ENCODE data around the gene CFAP298.
"Not testable (repeated sequence)": the region's sequence is repeated elsewhere in the genome, so short reads cannot be mapped to it uniquely, and the experiment has no call there.

The CFAP298 gene, protein sequence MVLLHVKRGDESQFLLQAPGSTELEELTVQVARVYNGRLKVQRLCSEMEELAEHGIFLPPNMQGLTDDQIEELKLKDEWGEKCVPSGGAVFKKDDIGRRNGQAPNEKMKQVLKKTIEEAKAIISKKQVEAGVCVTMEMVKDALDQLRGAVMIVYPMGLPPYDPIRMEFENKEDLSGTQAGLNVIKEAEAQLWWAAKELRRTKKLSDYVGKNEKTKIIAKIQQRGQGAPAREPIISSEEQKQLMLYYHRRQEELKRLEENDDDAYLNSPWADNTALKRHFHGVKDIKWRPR

DNA sequence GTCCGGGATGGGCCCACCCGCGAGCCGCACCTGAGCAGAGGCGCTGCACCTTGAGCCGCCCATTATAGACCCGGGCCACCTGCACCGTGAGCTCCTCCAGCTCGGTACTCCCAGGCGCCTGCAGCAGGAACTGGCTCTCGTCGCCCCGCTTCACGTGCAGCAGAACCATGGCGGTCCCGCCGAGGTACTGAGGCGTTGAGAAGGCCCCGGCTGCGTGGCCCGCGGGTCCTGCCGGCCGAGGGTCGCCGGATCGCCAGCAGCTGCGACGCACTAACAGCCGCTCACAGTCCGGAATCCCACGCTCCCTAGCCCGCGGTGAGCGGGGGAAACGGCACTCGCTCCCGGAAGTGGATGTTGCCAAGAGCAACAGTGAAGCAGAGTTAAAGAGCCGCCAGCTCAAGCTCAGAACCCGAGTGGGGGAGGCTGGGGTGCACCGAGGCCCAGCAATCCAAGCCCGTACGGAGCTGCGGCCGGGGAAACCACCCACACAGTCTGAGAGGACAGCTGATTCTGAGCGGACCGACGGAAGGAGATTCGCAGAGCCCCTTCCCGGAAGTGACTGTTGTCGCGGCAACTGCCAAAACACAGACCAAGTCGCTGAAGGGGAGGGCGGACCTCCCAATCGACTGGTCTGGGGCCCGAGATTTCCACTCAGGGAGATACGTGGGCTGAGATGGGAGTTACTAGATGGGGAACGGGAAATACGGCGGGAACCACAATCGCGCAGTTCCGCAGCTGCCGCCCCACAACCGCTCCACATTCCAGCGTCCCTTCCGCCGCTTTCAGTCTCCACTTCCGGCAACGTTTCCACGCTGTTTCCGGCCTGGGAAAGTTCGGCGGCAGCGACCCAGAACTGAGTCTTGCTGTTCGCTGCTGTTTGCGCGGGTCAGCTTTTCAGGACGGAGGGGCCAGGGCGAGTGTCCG, at the start of gene CFAP298:
Gene CFAP298 (minus strand): TSS at position 303 of the 924 bp plus-strand sequence. CDS start 134 bp downstream, at position 169.
- Mint-ChIP-seq H3K27me3 (peaks cover 0 to 5% of the 10 kb centered on the region in 2 donors), H3K9me3 (no peaks in the 10 kb centered on the region), H3K4me3 (peak within 1 kb of the TSS; percentile 95 to 99), H3K27ac (peak within 1 kb of the TSS; percentile 97), H3K4me1 (peaks cover 4 to 5% of the 10 kb centered on the region in 2 donors), H3K36me3 (peaks cover 5 to 17% of the 10 kb centered on the region in 2 donors)
- peak; percentile 94 to 95 for ATAC-seq (replicated peaks)
- peak; percentile 91 for DNase-seq

GRCh38 chr21:32661026-32661782, 49.0 kb upstream of the CFAP298 start:
- Mint-ChIP-seq H3K36me3 (peaks cover 83 to 95% of the 10 kb centered on the region in 2 donors), H3K9me3 (peaks cover 19 to 24% of the 10 kb centered on the region in 2 donors)
- ATAC-seq (replicated peaks); H3K27ac Mint-ChIP-seq; DNase-seq; H3K27me3 Mint-ChIP-seq; H3K4me1 Mint-ChIP-seq; H3K4me3 Mint-ChIP-seq: not testable (repeated sequence)

DNA sequence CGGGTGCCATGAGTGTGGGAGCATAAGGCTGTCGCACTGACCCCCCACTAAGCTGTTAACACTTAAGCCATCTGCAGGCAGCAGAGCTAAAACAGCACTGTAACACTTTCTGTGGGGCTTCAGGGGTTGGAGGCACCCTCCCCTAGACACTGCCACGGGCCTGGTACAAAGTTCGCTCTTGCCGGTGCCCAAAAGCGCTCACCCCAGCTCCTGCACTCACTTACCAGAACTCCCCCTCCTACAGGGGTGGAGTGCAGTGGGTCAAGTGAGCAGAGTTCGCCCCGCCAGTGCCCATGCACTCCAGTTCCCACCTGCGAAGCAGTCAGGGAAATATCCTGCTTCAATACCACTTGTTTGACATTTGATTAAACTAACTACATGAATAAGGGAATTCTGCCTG, 46.3 kb upstream of the CFAP298 start:
- no peak for ATAC-seq (replicated peaks)
- Mint-ChIP-seq H3K27ac (no peak overlapping the region), H3K4me1 (no peaks in the 10 kb centered on the region), H3K4me3 (no peak overlapping the region), H3K9me3 (peaks cover 9 to 13% of the 10 kb centered on the region in 2 donors), H3K36me3 (peaks cover 61 to 72% of the 10 kb centered on the region in 2 donors), H3K27me3 (no peaks in the 10 kb centered on the region)
- DNase-seq, result no peak

DNA sequence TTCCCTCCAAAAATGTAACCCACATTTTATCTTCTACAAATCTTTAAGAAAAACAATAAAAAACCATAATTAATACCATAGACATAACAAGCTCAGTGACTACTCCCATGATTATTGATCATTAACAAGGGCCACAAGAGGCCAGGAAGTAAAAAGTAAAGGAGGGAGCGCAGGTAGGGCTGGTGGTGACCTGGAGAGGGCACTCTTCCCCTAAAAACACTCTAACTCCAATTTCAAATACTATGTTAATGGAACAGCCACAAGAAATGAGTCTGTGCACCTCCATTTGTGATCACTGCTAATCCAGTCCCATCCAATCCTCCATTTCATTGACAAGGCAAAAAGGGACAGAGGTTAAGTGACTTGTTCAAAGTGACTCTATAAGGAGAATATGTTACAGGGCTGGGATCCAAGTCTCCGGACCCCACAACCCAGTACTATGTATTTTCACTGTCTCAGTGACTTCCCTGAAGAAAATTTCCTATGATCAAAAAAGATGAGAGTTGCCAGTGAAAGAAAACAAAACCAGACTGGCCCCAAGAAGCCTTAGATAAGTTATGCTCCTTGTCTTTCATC, 41.2 kb upstream of the CFAP298 start:
- ATAC-seq (replicated peaks) (peak; percentile 72 to 90), DNase-seq (peak; percentile 4)
- Mint-ChIP-seq H3K4me3 (no peak overlapping the region), H3K9me3 (peaks cover 2 to 4% of the 10 kb centered on the region in 2 donors), H3K27ac (no peak overlapping the region), H3K4me1 (no peaks in the 10 kb centered on the region), H3K27me3 (no peaks in the 10 kb centered on the region), H3K36me3 (peaks cover 18 to 25% of the 10 kb centered on the region in 2 donors)

DNA sequence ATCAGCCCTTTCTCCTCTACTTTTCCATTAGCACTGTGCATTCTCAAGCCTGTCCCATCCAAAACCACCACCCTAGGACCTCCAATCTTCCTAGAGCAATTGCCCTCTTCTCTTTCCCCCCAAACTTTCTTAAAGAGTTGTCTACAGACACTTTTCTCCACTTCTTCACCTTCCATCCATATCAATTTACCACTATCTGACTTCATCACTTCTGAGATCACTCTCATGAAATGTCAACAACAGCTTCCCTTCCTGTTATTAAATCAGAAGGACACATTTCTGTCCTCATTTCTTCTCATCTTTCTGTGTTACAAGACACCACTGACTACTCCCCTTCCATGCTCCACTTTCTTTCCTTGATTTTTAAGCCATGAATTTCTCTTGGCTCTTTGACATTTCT, 36.0 kb upstream of the CFAP298 start:
- Mint-ChIP-seq H3K36me3 (peaks cover 8 to 11% of the 10 kb centered on the region in 2 donors), H3K27me3 (no peaks in the 10 kb centered on the region), H3K27ac (no peak overlapping the region), H3K4me3 (no peak overlapping the region), H3K9me3 (no peaks in the 10 kb centered on the region), H3K4me1 (no peaks in the 10 kb centered on the region)
- DNase-seq, result no peak
- ATAC-seq (replicated peaks), result no peak

- Mint-ChIP-seq H3K4me1 (no peaks in the 10 kb centered on the region), H3K27me3 (no peaks in the 10 kb centered on the region), H3K36me3 (peaks cover 14% of the 10 kb centered on the region in 2 donors), H3K9me3 (no peaks in the 10 kb centered on the region), H3K27ac (no peak overlapping the region), H3K4me3 (no peak overlapping the region)
- ATAC-seq (replicated peaks) (no peak), DNase-seq (no peak)
Observed at GRCh38 chr21:32645261-32646182, 33.3 kb upstream of the CFAP298 start.

GRCh38 chr21:32641710-32642698, 29.8 kb upstream of the CFAP298 start:
- no peaks in the 10 kb centered on the region for H3K4me1 Mint-ChIP-seq
- ATAC-seq (replicated peaks), result no peak
- no peaks in the 10 kb centered on the region for H3K27me3 Mint-ChIP-seq
- DNase-seq, result no peak
- H3K36me3 Mint-ChIP-seq, result peaks cover 17 to 29% of the 10 kb centered on the region in 2 donors
- no peaks in the 10 kb centered on the region for H3K9me3 Mint-ChIP-seq
- no peak overlapping the region for H3K4me3 Mint-ChIP-seq
- H3K27ac Mint-ChIP-seq, result no peak overlapping the region

DNA sequence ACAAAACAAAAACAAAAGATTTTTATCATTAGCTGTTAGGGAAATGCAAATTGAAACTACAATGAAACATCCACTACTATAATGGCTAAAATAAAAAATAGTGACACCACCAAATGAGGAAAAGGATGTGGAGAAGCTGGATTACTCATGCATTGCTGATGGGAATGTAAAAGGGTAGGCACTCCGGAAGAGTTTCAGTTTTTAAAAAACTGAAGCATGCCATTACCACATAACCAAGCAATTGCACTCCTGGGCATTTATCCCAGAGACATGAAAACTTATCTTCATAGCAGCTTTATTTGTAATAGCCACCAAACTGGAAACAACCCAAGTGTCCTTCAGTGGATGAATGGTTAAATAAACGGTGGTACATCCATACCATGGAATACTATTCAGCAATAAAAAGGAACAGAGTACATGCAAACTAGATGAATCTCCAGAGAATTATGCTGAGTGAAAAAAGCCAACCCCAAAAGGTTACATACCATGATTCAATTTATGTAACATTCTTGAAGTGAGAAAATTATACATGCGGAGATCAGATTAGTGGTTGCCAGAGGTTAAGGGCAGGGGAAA, 14.5 kb upstream of the CFAP298 start:
- Mint-ChIP-seq H3K9me3 (peaks cover 0 to 2% of the 10 kb centered on the region in 2 donors), H3K27me3 (peaks cover 12 to 20% of the 10 kb centered on the region in 2 donors), H3K27ac (no peak overlapping the region), H3K36me3 (peaks cover 7 to 13% of the 10 kb centered on the region in 2 donors), H3K4me1 (peaks cover 0 to 2% of the 10 kb centered on the region in 2 donors), H3K4me3 (no peak overlapping the region)
- DNase-seq (no peak), ATAC-seq (replicated peaks) (no peak)

DNA sequence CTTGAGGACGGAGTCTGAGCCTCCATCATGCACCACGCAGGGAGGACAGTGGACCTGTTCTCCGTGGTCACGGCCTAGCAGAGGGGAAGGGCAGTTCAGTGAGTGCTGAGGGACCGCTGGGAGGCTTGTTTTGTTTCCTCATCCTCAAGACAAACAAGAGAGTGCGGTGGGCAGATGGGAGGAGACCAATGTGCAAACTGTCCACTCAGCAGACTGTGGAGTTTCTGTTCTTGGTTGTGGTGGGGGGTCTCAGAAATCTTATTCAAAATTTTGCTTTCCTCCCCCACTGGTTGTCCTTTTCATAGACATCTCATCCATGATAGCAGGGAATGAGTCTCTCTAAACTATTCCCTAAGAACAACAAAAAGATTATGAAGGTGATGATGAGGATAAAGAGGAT, 6.0 kb upstream of the CFAP298 start:
- H3K4me3 Mint-ChIP-seq, result not testable (repeated sequence)

DNA sequence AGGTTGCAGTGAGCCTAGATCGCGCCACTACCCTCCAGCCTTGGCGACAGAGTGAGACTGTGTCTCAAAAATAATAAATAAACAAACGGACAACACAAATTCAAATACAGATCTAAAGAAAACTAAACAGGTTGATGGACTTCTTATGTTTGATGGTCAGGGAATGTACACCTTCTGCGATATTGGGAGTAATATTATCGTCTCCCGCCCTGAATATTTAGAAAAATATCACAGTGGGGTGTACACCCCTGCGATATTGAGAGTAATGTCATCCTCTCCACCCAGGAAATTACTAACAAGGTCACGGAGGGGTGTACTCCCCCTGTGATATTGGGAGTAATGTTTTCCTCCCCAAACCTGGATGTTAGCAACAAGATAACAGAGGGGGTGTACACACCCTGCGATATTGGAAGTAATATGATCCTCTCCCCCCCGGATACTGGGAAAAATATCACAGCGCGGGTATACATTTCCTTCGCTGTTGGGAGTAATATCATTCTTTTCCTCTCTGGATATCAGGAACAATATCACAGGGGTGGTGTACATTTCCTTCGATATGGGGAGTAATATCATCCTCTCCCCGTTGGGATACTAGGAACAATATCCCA, 1.4 kb upstream of the CFAP298 start:
- DNase-seq (no peak), ATAC-seq (replicated peaks) (no peak)
- H3K9me3 Mint-ChIP-seq, result no peaks in the 10 kb centered on the region
- H3K4me1 Mint-ChIP-seq, result peaks cover 2 to 5% of the 10 kb centered on the region in 2 donors
- H3K27ac Mint-ChIP-seq, result peak overlapping the region; percentile 97
- H3K4me3 Mint-ChIP-seq, result peak overlapping the region; percentile 95 to 99
- H3K36me3 Mint-ChIP-seq, result peaks cover 3 to 11% of the 10 kb centered on the region in 2 donors
- peaks cover 7 to 8% of the 10 kb centered on the region in 2 donors for H3K27me3 Mint-ChIP-seq

More for the DNA sequence above, 6.0 kb upstream of the CFAP298 start:
- not testable (repeated sequence) for H3K36me3 Mint-ChIP-seq; H3K4me1 Mint-ChIP-seq; ATAC-seq (replicated peaks); H3K27ac Mint-ChIP-seq; DNase-seq; H3K9me3 Mint-ChIP-seq
- peaks cover 21 to 27% of the 10 kb centered on the region in 2 donors for H3K27me3 Mint-ChIP-seq

GRCh38 chr21:32612999-32613337, 791 bp upstream of the CFAP298 start:
- H3K4me1 Mint-ChIP-seq, result peaks cover 2 to 5% of the 10 kb centered on the region in 2 donors
- peaks cover 2 to 7% of the 10 kb centered on the region in 2 donors for H3K27me3 Mint-ChIP-seq
- H3K9me3 Mint-ChIP-seq, result no peaks in the 10 kb centered on the region
- H3K27ac Mint-ChIP-seq, result peak overlapping the region; percentile 97
- DNase-seq, result no peak
- ATAC-seq (replicated peaks), result peak; percentile 7
- peaks cover 3 to 12% of the 10 kb centered on the region in 2 donors for H3K36me3 Mint-ChIP-seq
- H3K4me3 Mint-ChIP-seq, result peak overlapping the region; percentile 95 to 99

Measured in stimulated activated naive B cell treated with anti-CD40 and anti-IgM and Interleukin-4, amounts not matched to agents 10 μg/mL and 1 μg/mL and 100 μg/mL, for 72 hours (primary cell).